Thyroid gland (tissue), 4 donors: ENCODE results near the gene DIP2C.

Experiments
- CTCF ChIP-seq, 6 experiments: fragments of 200-600 bp in 3 of 6; fragments of 450-650 bp in 3 of 6; sonication (generic) in 3 of 6; IDR thresholded peaks; one replicate each; pipeline ENCODE4 v1.5.1; 2016 to 2019; ENCODE audit warnings: antibody characterized with exemption in 6 of 6, mild to moderate bottlenecking in 2 of 6, inconsistent platforms in 1 of 6, moderate library complexity in 1 of 6
- POLR2A ChIP-seq, 2 donors: fragments of 450-650 bp; IDR thresholded peaks; one replicate each; pipeline ENCODE4 v1.6.1; 2017; ENCODE audit warnings: antibody characterized with exemption in 2 of 2, mild to moderate bottlenecking in 2 of 2, moderate library complexity in 1 of 2

- TF ChIP-seq POLR2A (IDR thresholded peaks at IDR 0.05) (no peak), CTCF (IDR thresholded peaks at IDR 0.05) (no peak)
These were observed 319.0 kb downstream of the DIP2C start for GRCh38 chr10:370449-370825.
